Measurements from ENCODE around the gene SNED1.
"Not testable (repeated sequence)": the region's sequence is repeated elsewhere in the genome, so short reads cannot be mapped to it uniquely, and the experiment has no call there.

The SNED1 gene

GRCh38 chr2:241088791-241089732, 90.6 kb downstream of the SNED1 start:
- no peak for DNase-seq

GRCh38 chr2:241091201-241091600, 92.8 kb downstream of the SNED1 start:
- no peak for DNase-seq

- DNase-seq, result no peak
Measured at GRCh38 chr2:241091734-241092445, 93.5 kb downstream of the SNED1 start.

GRCh38 chr2:241092677-241093076, 94.3 kb downstream of the SNED1 start:
- DNase-seq, result no peak

- DNase-seq, result not testable (repeated sequence)
Measured at GRCh38 chr2:241093133-241093781, 94.8 kb downstream of the SNED1 start.

GRCh38 chr2:241094172-241094571, 95.8 kb downstream of the SNED1 start:
- no peak for DNase-seq

GRCh38 chr2:241094924-241095420, 96.6 kb downstream of the SNED1 start:
- no peak for DNase-seq

GRCh38 chr2:241095594-241096290, 97.3 kb downstream of the SNED1 start:
- DNase-seq, result no peak

GRCh38 chr2:241096979-241097378, 98.6 kb downstream of the SNED1 start:
- no peak for DNase-seq

GRCh38 chr2:241099246-241099645, 100.8 kb downstream of the SNED1 start:
- no peak for DNase-seq

- peak; percentile 93 for DNase-seq
Measured at GRCh38 chr2:241102239-241102803, 103.9 kb downstream of the SNED1 start, which contains the start of gene MTERF4. MTERF4 (minus strand) TSS chr2:241102287; CDS start chr2:241102273, 14 bp downstream.

GRCh38 chr2:241103176-241103595, 104.8 kb downstream of the SNED1 start:
- DNase-seq, result no peak

GRCh38 chr2:241104611-241105010, 106.2 kb downstream of the SNED1 start:
- DNase-seq, result not testable (repeated sequence)

GRCh38 chr2:241105641-241106040, 107.2 kb downstream of the SNED1 start:
- DNase-seq, result peak; percentile 16

GRCh38 chr2:241107031-241107783, 108.8 kb downstream of the SNED1 start:
- no peak for DNase-seq

GRCh38 chr2:241108271-241109209, 110.1 kb downstream of the SNED1 start:
- DNase-seq, result no peak

- DNase-seq, result no peak
Measured at GRCh38 chr2:241109210-241110088, 111.0 kb downstream of the SNED1 start.

GRCh38 chr2:241110089-241110606, 111.7 kb downstream of the SNED1 start:
- DNase-seq, result no peak
